AG10803 (cell line): ENCODE results near the gene TPRN.

ENCODE experiments used
- DNase-seq: peaks from one replicate; pipeline ENCODE4 v3.0.0; 2010; ENCODE audit warnings: low read depth
- H3K4me3 ChIP-seq: 2 replicates; pipeline ENCODE4 v1.5.1; 2011; ENCODE audit warnings: mild to moderate bottlenecking, low read length, control low read depth
- TF ChIP-seq, protein P1 (sequence below): conservative IDR thresholded peaks from 2 replicates; pipeline ENCODE4 v1.5.1; 2011; ENCODE audit warnings: mild to moderate bottlenecking, low read length, control low read depth, inconsistent platforms

TPRN gene

DNA sequence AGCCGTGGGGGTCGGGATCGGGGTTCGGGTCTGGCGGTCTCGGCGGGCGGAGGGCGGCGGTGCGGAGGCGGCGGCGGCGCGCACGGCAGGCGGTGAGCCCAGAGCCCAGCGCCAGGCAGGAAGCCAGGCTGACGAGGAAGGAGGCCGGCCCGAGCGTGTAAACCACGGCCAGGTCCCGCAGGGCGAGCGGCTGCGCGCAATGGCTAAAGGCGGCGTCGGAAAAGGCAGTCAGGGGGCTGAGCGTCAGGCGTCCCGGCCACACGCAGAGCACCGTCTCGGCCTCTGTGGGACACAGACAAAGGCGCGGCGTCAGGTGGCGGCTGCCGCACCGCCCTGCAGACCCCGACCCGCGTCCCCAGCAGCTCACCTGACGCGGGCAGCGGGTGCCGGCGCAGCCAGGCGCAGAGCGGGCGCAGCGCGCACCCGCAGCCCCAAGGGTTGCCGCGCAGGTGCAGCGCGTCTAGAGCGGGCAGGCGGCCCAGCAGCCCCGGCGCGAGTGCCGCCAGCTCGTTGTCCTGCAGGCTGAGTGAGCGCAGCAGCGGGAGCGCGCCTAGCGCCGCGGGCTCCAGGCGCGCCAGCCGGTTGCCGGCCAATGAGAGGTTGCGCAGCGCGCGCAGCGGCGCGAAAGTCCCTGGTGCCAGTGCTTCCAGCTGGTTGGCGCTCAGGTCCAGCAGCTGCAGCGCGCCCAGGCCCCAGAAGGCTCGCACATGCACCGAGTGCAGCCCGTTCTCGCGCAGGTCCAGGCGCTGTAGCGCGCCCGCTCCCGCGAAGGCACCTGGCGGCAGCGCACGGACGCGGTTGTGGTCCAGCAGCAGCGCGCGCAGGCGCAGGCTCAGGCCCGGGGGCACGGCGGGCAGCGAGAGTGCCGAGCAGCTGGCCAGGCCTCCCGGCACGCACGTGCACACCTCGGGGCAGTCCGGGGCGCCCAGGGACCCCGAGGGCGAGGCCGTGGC lies 31.4 kb downstream of the TPRN start:
- TF ChIP-seq, protein P1, sequence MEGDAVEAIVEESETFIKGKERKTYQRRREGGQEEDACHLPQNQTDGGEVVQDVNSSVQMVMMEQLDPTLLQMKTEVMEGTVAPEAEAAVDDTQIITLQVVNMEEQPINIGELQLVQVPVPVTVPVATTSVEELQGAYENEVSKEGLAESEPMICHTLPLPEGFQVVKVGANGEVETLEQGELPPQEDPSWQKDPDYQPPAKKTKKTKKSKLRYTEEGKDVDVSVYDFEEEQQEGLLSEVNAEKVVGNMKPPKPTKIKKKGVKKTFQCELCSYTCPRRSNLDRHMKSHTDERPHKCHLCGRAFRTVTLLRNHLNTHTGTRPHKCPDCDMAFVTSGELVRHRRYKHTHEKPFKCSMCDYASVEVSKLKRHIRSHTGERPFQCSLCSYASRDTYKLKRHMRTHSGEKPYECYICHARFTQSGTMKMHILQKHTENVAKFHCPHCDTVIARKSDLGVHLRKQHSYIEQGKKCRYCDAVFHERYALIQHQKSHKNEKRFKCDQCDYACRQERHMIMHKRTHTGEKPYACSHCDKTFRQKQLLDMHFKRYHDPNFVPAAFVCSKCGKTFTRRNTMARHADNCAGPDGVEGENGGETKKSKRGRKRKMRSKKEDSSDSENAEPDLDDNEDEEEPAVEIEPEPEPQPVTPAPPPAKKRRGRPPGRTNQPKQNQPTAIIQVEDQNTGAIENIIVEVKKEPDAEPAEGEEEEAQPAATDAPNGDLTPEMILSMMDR = no peak
- H3K4me3 ChIP-seq = no peak overlapping the region
- no peak for DNase-seq

DNA sequence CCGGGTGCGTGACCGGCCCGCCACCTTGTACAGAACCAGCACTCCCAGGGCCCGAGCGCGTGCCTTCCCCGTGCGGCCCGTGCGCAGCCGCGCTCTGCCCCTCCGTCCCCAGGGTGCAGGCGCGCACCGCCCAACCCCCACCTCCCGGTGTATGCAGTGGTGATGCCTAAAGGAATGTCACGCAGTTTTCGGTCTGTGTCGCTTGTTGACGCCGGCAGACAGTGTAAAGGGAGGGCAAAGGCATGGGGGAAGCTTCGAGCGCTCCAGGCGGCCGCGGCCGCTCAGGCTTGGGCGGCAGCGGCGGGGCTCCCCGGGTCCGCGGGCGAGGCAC lies 32.0 kb downstream of the TPRN start:
- TF ChIP-seq, protein P1 = no peak
- no peak for DNase-seq
- H3K4me3 ChIP-seq = no peak overlapping the region

DNA sequence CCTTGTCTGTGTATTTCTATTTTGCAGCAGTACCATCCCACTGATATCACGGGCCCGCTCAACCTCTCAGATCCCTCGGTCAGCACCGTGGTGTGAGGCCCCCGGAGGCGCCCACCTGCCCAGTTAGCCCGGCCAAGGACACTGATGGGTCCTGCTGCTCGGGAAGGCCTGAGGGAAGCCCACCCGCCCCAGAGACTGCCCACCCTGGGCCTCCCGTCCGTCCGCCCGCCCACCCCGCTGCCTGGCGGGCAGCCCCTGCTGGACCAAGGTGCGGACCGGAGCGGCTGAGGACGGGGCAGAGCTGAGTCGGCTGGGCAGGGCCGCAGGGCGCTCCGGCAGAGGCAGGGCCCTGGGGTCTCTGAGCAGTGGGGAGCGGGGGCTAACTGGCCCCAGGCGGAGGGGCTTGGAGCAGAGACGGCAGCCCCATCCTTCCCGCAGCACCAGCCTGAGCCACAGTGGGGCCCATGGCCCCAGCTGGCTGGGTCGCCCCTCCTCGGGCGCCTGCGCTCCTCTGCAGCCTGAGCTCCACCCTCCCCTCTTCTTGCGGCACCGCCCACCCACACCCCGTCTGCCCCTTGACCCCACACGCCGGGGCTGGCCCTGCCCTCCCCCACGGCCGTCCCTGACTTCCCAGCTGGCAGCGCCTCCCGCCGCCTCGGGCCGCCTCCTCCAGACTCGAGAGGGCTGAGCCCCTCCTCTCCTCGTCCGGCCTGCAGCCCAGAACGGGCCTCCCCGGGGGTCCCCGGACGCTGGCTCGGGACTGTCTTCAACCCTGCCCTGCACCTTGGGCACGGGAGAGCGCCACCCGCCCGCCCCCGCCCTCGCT lies 32.6 kb downstream of the TPRN start:
- no peak overlapping the region for H3K4me3 ChIP-seq
- TF ChIP-seq, protein P1 = no peak
- DNase-seq = no peak

DNA sequence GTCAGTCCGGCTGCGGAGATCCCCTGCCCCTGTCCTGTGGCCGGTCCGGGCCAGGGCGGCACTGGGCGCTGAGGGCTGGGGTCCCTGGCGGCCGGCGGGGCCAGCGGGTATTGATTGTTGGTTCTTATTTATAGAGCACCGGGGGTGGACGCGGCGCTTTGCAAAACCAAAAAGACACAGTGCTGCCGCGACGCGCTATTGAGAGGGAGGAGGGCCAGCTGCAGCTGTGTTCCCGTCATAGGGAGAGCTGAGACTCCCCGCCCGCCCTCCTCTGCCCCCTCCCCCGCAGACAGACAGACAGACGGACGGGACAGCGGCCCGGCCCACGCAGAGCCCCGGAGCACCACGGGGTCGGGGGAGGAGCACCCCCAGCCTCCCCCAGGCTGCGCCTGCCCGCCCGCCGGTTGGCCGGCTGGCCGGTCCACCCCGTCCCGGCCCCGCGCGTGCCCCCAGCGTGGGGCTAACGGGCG lies 33.2 kb downstream of the TPRN start:
- DNase-seq = no peak
- TF ChIP-seq, protein P1 = no peak
- no peak overlapping the region for H3K4me3 ChIP-seq

DNA sequence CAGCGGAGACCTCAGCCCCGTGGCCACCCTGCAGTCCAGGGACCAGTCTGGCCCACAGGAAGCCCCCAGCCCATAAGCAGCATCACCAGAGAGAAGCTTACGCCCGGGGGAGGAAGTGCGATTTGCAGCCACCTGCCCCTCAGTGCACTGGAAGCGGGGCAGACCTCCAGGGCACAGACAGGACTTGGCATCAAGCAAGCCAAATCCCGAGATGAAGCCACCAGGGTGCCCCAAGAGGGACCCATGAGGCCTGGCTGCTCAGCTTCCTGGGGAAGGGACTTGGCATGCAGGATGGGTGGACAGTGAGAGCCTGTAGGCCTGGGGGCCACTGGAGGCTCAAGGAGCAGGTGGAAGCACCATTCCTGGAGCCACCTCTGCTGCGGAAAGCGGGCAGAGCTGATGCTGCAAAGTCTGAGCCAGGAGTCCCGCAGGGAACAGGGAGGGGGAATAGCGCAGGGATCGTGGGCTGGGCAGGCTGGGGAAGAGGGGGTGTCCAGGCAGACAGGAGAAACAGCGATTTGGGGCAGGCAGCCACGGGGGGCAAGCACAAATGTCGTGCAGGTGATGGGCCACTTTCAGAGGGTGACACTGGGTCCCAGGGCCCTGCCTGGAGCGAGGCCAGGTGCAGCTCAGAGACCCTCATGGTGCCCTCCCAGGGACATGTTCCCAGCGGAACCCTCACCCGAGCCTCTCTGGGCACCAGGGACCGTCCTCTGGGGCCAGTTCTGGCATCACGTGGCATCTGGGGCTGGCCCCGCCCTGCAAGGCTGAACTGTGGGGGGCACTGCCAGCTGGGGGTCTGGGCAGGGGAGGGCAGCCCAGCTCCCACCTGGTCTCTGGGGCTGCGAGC lies 33.9 kb downstream of the TPRN start:
- DNase-seq = no peak
- no peak overlapping the region for H3K4me3 ChIP-seq
- TF ChIP-seq, protein P1 = no peak

DNA sequence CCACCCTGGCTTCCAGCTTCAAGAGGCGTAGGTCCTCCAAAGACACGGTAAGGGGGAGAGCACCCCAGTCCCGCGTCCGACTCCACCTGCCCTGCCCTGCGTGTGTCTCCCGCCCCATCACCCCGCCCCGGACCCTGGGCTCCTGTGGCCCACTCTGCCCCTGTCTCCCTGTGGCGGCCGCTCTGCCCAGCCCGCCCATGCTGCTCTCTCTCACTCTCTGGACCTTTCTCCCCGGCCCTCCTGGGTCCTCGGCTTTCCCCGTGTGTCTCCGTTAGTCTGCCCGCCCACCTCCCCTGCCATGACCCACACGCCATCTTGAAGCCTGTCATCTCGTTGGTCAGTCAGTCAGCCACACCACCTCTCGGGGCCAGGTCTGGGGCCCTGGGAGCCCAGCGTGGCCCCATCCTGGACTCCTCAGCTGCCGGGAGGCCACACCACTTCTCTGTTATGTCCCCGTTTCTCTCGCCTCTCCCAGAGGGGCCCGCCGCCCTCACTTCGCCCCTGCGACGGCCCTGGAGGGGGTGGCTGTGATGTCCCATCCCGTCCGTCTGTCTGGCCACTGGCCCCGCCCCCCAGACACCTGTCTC lies 35.2 kb downstream of the TPRN start:
- DNase-seq = no peak
- no peak overlapping the region for H3K4me3 ChIP-seq
- TF ChIP-seq, protein P1 = no peak
